A549 (cell line): Measurements from ENCODE around the gene HDGFL2. TPM values are rescaled to one million over a fixed set of nuclear protein-coding genes. Genes with fewer than 3 reads are reported as not detected.

Experiments
- ATAC-seq, 2 experiments: fragments of 200-7000 bp in 1 of 2; fragments of >200 bp in 1 of 2; cut with Nextera tagmentation in 1 of 2; cut with Tn5 transposase in 1 of 2; 3 replicates each; pipeline versions ENCODE4 v1.8.0 to v1.9.1; 2018 to 2020; ENCODE audit warnings: mild to moderate bottlenecking in 1 of 2, moderate library complexity in 1 of 2
- CTCF ChIA-PET: fragments of 300-600 bp; sonication (Branson Sonifier 250); formaldehyde crosslinking; extraction: SDS; loops from one replicate; lab custom pipeline; 2021; ENCODE audit warnings: antibody characterized with exemption, inconsistent platforms; lab: Yijun Ruan, JAX
- POLR2A ChIA-PET: fragments of 350-600 bp; formaldehyde crosslinking; extraction: SDS; loops from one replicate; lab custom pipeline; 2021; ENCODE audit warnings: antibody characterized with exemption, inconsistent platforms; lab: Yijun Ruan, JAX
- DNase-seq, 2 experiments: peaks; one replicate each; pipeline versions ENCODE4 v3.0.0 to v3.0.0-alpha.2; 2011 to 2016; ENCODE audit warnings: low read depth in 1 of 2, low spot score in 1 of 2
- FAIRE-seq: peaks from 2 replicates; lab custom pipeline; 2011; peaks lifted over from hg19 to GRCh38; lab: Jason Lieb, UNC
- H3K27ac ChIP-seq, 2 experiments: fragments of >200 bp; sonication (Bioruptor Twin); formaldehyde crosslinking; 3 replicates each; pipeline ENCODE4 v1.5.1; 2016 to 2017
- H3K4me1 ChIP-seq: fragments of >200 bp; sonication (Bioruptor Twin); formaldehyde crosslinking; 3 replicates; pipeline ENCODE4 v1.6.1; 2016
- H3K4me2 ChIP-seq: fragments of >200 bp; sonication (Bioruptor Twin); formaldehyde crosslinking; 3 replicates; pipeline ENCODE4 v1.6.1; 2016
- H3K4me3 ChIP-seq: fragments of >200 bp; sonication (Bioruptor Twin); formaldehyde crosslinking; 3 replicates; pipeline ENCODE4 v1.5.1; 2016
- H3K9me3 ChIP-seq: fragments of >200 bp; sonication (Bioruptor Twin); formaldehyde crosslinking; 3 replicates; pipeline ENCODE4 v1.6.1; 2016
- BHLHE40 ChIP-seq: IDR thresholded peaks from 2 replicates; pipeline ENCODE4 v1.6.1; 2012; ENCODE audit warnings: low read depth, low read length, inconsistent platforms
- CEBPB ChIP-seq, 2 experiments: fragments of >200 bp in 1 of 2; sonication (Bioruptor Twin) in 1 of 2; formaldehyde crosslinking in 1 of 2; IDR thresholded peaks; 2 replicates each; pipeline ENCODE4 v1.6.1; 2012 to 2016
- CTCF ChIP-seq: fragments of >200 bp; sonication (Bioruptor Twin); formaldehyde crosslinking; IDR thresholded peaks from 3 replicates; pipeline ENCODE4 v1.5.1; 2016
- EHMT2 ChIP-seq: fragments of 200-600 bp; sonication (generic); IDR thresholded peaks from 2 replicates; pipeline ENCODE4 v1.6.1; 2016; ENCODE audit warnings: antibody characterized with exemption, low read depth, mild to moderate bottlenecking, moderate library complexity
- FOSL2 ChIP-seq, 2 experiments: fragments of 450-650 bp in 1 of 2; fragments of >200 bp in 1 of 2; sonication (Bioruptor Twin) in 1 of 2; formaldehyde crosslinking; IDR thresholded peaks; 2 replicates each; pipeline versions ENCODE4 v1.5.0 to v1.6.1; 2016 to 2020; ENCODE audit warnings: mild to moderate bottlenecking in 1 of 2, moderate library complexity in 1 of 2
- FOXS1 ChIP-seq: fragments of 250-450 bp; sonication (Bioruptor Pico); IDR thresholded peaks from 2 replicates; pipeline ENCODE4 v1.5.0; 2020; ENCODE audit warnings: mild to moderate bottlenecking, moderate library complexity
- JUN ChIP-seq, 2 experiments: fragments of >200 bp; sonication (Bioruptor Twin); formaldehyde crosslinking; IDR thresholded peaks; 2 replicates in 1 of 2; 3 replicates in 1 of 2; pipeline ENCODE4 v1.6.1; 2016 to 2017
- MAFK ChIP-seq: fragments of 450-650 bp; IDR thresholded peaks from 2 replicates; pipeline ENCODE4 v1.6.1; 2014; ENCODE audit not compliant: partially characterized antibody
- MYC ChIP-seq: IDR thresholded peaks from 2 replicates; pipeline ENCODE4 v1.6.1; 2012; ENCODE audit warnings: mild to moderate bottlenecking, inconsistent platforms, low read length, improper control_type of control experiment, borderline replicate concordance
- NR3C1 ChIP-seq: fragments of >200 bp; sonication (Bioruptor Twin); formaldehyde crosslinking; IDR thresholded peaks from 3 replicates; pipeline ENCODE4 v1.6.1; 2017
- POLR2A ChIP-seq: IDR thresholded peaks from 2 replicates; pipeline ENCODE4 v1.6.1; 2012; ENCODE audit warnings: mild to moderate bottlenecking, low read length
- POLR2AphosphoS2 ChIP-seq: conservative IDR thresholded peaks from 2 replicates; pipeline ENCODE4 v1.6.1; 2012; ENCODE audit warnings: low read length, improper control_type of control experiment, inconsistent platforms
- RCOR1 ChIP-seq: fragments of 150-350 bp; IDR thresholded peaks from 2 replicates; pipeline ENCODE4 v1.6.1; 2014; ENCODE audit warnings: antibody characterized with exemption, low read length, low read depth
- ZFP36 ChIP-seq: fragments of 450-650 bp; IDR thresholded peaks from 2 replicates; pipeline ENCODE4 v1.6.1; 2014; ENCODE audit warnings: borderline replicate concordance; ENCODE audit not compliant: partially characterized antibody
- ZNF302 ChIP-seq: fragments of 250-450 bp; sonication (Bioruptor Pico); IDR thresholded peaks from 2 replicates; pipeline ENCODE4 v1.9.0; 2021; ENCODE audit warnings: inconsistent platforms, mild to moderate bottlenecking, moderate library complexity
- ZSCAN20 ChIP-seq: fragments of 250-450 bp; sonication (Bioruptor Pico); IDR thresholded peaks from 2 replicates; pipeline ENCODE4 v1.8.0; 2022; ENCODE audit warnings: mild to moderate bottlenecking, moderate library complexity
- WGBS: methylation state at CpG from one replicate; pipeline ENCODE4 v1.1.6; 2017; ENCODE audit errors: missing lambda C conversion rate; 5-methylcytosine and 5-hydroxymethylcytosine counted together
- polyA plus RNA-seq, 4 experiments: library from polyadenylated mRNA; depleted of rRNA in 3 of 4; stranded (reverse); fragments of >200 nt; fragmentation: RNase III in 1 of 4; extraction: RNeasy Plus Mini Kit Qiagen cat#74134 plus additional on column Dnase treatment in 1 of 4; gene quantifications; 2 replicates in 3 of 4; 3 replicates in 1 of 4; pipeline ENCODE4 v1.2.3, GENCODE V29; 2011 to 2017
- TF ChIP-seq, protein P1 (sequence below): fragments of 200-600 bp; sonication (generic); IDR thresholded peaks from 2 replicates; pipeline ENCODE4 v1.6.1; 2016; ENCODE audit warnings: antibody characterized with exemption, mild to moderate bottlenecking, moderate library complexity
- TF ChIP-seq, protein P2 (sequence below): fragments of 450-650 bp; IDR thresholded peaks from 2 replicates; pipeline ENCODE4 v1.6.1; 2014; ENCODE audit warnings: antibody characterized with exemption
- TF ChIP-seq, protein P3 (sequence below): IDR thresholded peaks from 2 replicates; pipeline ENCODE4 v1.6.1; 2012
- TF ChIP-seq, protein P4 (sequence below): fragments of 250-450 bp; sonication (Bioruptor Pico); IDR thresholded peaks from 2 replicates; pipeline ENCODE4 v1.5.0; 2021; ENCODE audit warnings: mild to moderate bottlenecking, moderate library complexity, borderline replicate concordance
- TF ChIP-seq, protein P5 (sequence below): fragments of 250-450 bp; sonication (Bioruptor Pico); IDR thresholded peaks from 2 replicates; pipeline ENCODE4 v1.5.0; 2020; ENCODE audit warnings: low read depth, mild to moderate bottlenecking, moderate library complexity
- TF ChIP-seq, protein P6 (sequence below): IDR thresholded peaks from 2 replicates; pipeline ENCODE4 v1.6.1; 2012
- TF ChIP-seq, protein P7 (sequence below): IDR thresholded peaks from 2 replicates; pipeline ENCODE4 v1.6.1; 2012; ENCODE audit warnings: low read depth, borderline replicate concordance

Gene HDGFL2
- polyA plus RNA-seq, 2 of the 4 experiments (the other 2 are of a cell fraction) = 10.8 to 34.3 TPM

GRCh38 chr19:4499318-4499717, 27.2 kb downstream of the HDGFL2 start:
- no peak for FAIRE-seq

GRCh38 chr19:4499855-4500254, 27.8 kb downstream of the HDGFL2 start:
- ChIA-PET POLR2A (no interaction called here), CTCF (no interaction called here)
- Histone ChIP-seq H3K4me3 (no peak overlapping the region), H3K4me1 (no peaks in the 10 kb centered on the region), H3K9me3 (no peaks in the 10 kb centered on the region), H3K27ac (no peak overlapping the region), H3K4me2 (no peak overlapping the region)
- DNase-seq (no peak), FAIRE-seq (no peak), ATAC-seq (no peak)
- WGBS = 93% methylated on average over 10 of the region's 15 CpGs
- TF ChIP-seq FOXS1 (no peak), BHLHE40 (no peak), POLR2AphosphoS2 (no peak), ZFP36 (no peak), CTCF (no peak), JUN (IDR thresholded peaks at IDR 0.05) (no peak), POLR2A (no peak)
- TF ChIP-seq, protein P1, sequence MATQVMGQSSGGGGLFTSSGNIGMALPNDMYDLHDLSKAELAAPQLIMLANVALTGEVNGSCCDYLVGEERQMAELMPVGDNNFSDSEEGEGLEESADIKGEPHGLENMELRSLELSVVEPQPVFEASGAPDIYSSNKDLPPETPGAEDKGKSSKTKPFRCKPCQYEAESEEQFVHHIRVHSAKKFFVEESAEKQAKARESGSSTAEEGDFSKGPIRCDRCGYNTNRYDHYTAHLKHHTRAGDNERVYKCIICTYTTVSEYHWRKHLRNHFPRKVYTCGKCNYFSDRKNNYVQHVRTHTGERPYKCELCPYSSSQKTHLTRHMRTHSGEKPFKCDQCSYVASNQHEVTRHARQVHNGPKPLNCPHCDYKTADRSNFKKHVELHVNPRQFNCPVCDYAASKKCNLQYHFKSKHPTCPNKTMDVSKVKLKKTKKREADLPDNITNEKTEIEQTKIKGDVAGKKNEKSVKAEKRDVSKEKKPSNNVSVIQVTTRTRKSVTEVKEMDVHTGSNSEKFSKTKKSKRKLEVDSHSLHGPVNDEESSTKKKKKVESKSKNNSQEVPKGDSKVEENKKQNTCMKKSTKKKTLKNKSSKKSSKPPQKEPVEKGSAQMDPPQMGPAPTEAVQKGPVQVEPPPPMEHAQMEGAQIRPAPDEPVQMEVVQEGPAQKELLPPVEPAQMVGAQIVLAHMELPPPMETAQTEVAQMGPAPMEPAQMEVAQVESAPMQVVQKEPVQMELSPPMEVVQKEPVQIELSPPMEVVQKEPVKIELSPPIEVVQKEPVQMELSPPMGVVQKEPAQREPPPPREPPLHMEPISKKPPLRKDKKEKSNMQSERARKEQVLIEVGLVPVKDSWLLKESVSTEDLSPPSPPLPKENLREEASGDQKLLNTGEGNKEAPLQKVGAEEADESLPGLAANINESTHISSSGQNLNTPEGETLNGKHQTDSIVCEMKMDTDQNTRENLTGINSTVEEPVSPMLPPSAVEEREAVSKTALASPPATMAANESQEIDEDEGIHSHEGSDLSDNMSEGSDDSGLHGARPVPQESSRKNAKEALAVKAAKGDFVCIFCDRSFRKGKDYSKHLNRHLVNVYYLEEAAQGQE = no peak
- TF ChIP-seq, protein P2, sequence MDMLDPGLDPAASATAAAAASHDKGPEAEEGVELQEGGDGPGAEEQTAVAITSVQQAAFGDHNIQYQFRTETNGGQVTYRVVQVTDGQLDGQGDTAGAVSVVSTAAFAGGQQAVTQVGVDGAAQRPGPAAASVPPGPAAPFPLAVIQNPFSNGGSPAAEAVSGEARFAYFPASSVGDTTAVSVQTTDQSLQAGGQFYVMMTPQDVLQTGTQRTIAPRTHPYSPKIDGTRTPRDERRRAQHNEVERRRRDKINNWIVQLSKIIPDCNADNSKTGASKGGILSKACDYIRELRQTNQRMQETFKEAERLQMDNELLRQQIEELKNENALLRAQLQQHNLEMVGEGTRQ = no peak
- TF ChIP-seq, protein P3, sequence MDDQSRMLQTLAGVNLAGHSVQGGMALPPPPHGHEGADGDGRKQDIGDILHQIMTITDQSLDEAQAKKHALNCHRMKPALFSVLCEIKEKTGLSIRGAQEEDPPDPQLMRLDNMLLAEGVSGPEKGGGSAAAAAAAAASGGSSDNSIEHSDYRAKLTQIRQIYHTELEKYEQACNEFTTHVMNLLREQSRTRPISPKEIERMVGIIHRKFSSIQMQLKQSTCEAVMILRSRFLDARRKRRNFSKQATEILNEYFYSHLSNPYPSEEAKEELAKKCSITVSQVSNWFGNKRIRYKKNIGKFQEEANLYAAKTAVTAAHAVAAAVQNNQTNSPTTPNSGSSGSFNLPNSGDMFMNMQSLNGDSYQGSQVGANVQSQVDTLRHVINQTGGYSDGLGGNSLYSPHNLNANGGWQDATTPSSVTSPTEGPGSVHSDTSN = no peak

More at GRCh38 chr19:4499318-4499717, 27.2 kb downstream of the HDGFL2 start:
- H3K27ac ChIP-seq = no peak overlapping the region
- H3K4me3 ChIP-seq = no peak overlapping the region
- H3K4me2 ChIP-seq = no peak overlapping the region
- H3K9me3 ChIP-seq = no peaks in the 10 kb centered on the region
- CTCF ChIA-PET = no interaction called here
- ATAC-seq = no peak
- TF ChIP-seq EHMT2 (no peak), ZNF302 (CRISPR knock-in tag) (no peak), CEBPB (IDR thresholded peaks at IDR 0.05) (no peak), ZSCAN20 (no peak), MYC (no peak), POLR2A (no peak), RCOR1 (no peak), FOSL2 (IDR thresholded peaks at IDR 0.05) (no peak), FOSL2 (CRISPR knock-in tag; IDR thresholded peaks at IDR 0.05) (no peak), MAFK (no peak), NR3C1 (no peak)
- TF ChIP-seq, protein P1 = no peak
- TF ChIP-seq, protein P4, sequence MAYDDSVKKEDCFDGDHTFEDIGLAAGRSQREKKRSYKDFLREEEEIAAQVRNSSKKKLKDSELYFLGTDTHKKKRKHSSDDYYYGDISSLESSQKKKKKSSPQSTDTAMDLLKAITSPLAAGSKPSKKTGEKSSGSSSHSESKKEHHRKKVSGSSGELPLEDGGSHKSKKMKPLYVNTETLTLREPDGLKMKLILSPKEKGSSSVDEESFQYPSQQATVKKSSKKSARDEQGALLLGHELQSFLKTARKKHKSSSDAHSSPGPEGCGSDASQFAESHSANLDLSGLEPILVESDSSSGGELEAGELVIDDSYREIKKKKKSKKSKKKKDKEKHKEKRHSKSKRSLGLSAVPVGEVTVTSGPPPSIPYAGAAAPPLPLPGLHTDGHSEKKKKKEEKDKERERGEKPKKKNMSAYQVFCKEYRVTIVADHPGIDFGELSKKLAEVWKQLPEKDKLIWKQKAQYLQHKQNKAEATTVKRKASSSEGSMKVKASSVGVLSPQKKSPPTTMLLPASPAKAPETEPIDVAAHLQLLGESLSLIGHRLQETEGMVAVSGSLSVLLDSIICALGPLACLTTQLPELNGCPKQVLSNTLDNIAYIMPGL (CRISPR knock-in tag) = no peak
- TF ChIP-seq, protein P5, sequence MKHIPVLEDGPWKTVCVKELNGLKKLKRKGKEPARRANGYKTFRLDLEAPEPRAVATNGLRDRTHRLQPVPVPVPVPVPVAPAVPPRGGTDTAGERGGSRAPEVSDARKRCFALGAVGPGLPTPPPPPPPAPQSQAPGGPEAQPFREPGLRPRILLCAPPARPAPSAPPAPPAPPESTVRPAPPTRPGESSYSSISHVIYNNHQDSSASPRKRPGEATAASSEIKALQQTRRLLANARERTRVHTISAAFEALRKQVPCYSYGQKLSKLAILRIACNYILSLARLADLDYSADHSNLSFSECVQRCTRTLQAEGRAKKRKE (CRISPR knock-in tag) = no peak
- TF ChIP-seq, protein P6, sequence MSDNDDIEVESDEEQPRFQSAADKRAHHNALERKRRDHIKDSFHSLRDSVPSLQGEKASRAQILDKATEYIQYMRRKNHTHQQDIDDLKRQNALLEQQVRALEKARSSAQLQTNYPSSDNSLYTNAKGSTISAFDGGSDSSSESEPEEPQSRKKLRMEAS = no peak
- TF ChIP-seq, protein P7, sequence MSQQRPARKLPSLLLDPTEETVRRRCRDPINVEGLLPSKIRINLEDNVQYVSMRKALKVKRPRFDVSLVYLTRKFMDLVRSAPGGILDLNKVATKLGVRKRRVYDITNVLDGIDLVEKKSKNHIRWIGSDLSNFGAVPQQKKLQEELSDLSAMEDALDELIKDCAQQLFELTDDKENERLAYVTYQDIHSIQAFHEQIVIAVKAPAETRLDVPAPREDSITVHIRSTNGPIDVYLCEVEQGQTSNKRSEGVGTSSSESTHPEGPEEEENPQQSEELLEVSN = no peak
- TF ChIP-seq, all 56 proteins: peak for 0
- WGBS = 96% methylated on average over 18 of the region's 23 CpGs
- POLR2A ChIA-PET = no interaction called here
- no peaks in the 10 kb centered on the region for H3K4me1 ChIP-seq
- DNase-seq = no peak
